RWPE1 (cell line): ENCODE measurements around the gene IL15.

Experiments
- CTCF ChIA-PET: fragments of 350-600 bp; sonication (Branson Sonifier 250); formaldehyde crosslinking; extraction: SDS; loops from one replicate; lab custom pipeline; 2021; lab: Yijun Ruan, JAX
- POLR2A ChIA-PET: fragments of 400-600 bp; formaldehyde crosslinking; extraction: SDS; loops from one replicate; lab custom pipeline; 2020; ENCODE audit warnings: antibody characterized with exemption; ENCODE audit not compliant: low non-redundant PET; lab: Yijun Ruan, JAX
- DNase-seq: peaks from one replicate; pipeline ENCODE4 v3.0.0; 2012; ENCODE audit warnings: low spot score
- H3K27ac ChIP-seq: fragments of 450-650 bp; 2 replicates; pipeline ENCODE4 v1.5.1; 2017
- CTCF ChIP-seq: fragments of 450-650 bp; conservative IDR thresholded peaks from 2 replicates; pipeline ENCODE4 v1.5.1; 2017; ENCODE audit warnings: low read depth, mild to moderate bottlenecking

Gene IL15

GRCh38 chr4:141719585-141719984 lies 83.2 kb downstream of the IL15 start:
- TF ChIP-seq CTCF, result no peak
- no peak overlapping the region for H3K27ac ChIP-seq
- DNase-seq, result no peak
- CTCF ChIA-PET, result no interaction called here
- POLR2A ChIA-PET, result no interaction called here

- ChIA-PET CTCF (no interaction called here), POLR2A (no interaction called here)
- TF ChIP-seq CTCF, result no peak
- no peak overlapping the region for H3K27ac ChIP-seq
- DNase-seq, result no peak
Observed at GRCh38 chr4:141721174-141721573, 84.8 kb downstream of the IL15 start.

- ChIA-PET POLR2A (no interaction called here), CTCF (no interaction called here)
- H3K27ac ChIP-seq, result no peak overlapping the region
- TF ChIP-seq CTCF, result no peak
- DNase-seq, result no peak
Observed at GRCh38 chr4:141724646-141725045, 88.3 kb downstream of the IL15 start.

- no peak for TF ChIP-seq CTCF
- DNase-seq, result no peak
- CTCF ChIA-PET, result no interaction called here
- no peak overlapping the region for H3K27ac ChIP-seq
- POLR2A ChIA-PET, result no interaction called here
Observed at GRCh38 chr4:141727420-141727819, 91.0 kb downstream of the IL15 start.

- H3K27ac ChIP-seq, result no peak overlapping the region
- ChIA-PET CTCF (no interaction called here), POLR2A (no interaction called here)
- no peak for TF ChIP-seq CTCF
- DNase-seq, result no peak
Observed at GRCh38 chr4:141730805-141731204, 94.4 kb downstream of the IL15 start.

GRCh38 chr4:141731481-141731880 lies 95.1 kb downstream of the IL15 start:
- no peak overlapping the region for H3K27ac ChIP-seq
- TF ChIP-seq CTCF, result no peak
- DNase-seq, result no peak
- POLR2A ChIA-PET, result no interaction called here
- CTCF ChIA-PET, result no interaction called here

GRCh38 chr4:141739636-141740035 lies 103.3 kb downstream of the IL15 start:
- ChIA-PET POLR2A (no interaction called here), CTCF (no interaction called here)
- TF ChIP-seq CTCF, result no peak
- no peak overlapping the region for H3K27ac ChIP-seq
- DNase-seq, result no peak
